Hepatocyte (in vitro differentiated cells): ENCODE results near the gene KMT5C. TPM values are rescaled to one million over a fixed set of nuclear protein-coding genes. Genes with fewer than 3 reads are reported as not detected.

Experiments
- DNase-seq: peaks from one replicate; pipeline ENCODE4 v3.0.0-alpha.2; 2016; ENCODE audit warnings: low spot score
- H2AFZ ChIP-seq: fragments of 200-600 bp; sonication (generic); 2 replicates; pipeline ENCODE4 v1.6.0; 2016; ENCODE audit warnings: antibody characterized with exemption, mild to moderate bottlenecking
- H3K27ac ChIP-seq: fragments of 200-600 bp; sonication (generic); 2 replicates; pipeline ENCODE4 v1.5.1; 2016; ENCODE audit warnings: mild to moderate bottlenecking
- H3K27me3 ChIP-seq: fragments of 200-600 bp; sonication (generic); 2 replicates; pipeline ENCODE4 v1.6.1; 2016
- H3K36me3 ChIP-seq: fragments of 200-600 bp; sonication (generic); replicated peaks from 2 replicates; pipeline ENCODE4 v1.5.1; 2016; ENCODE audit warnings: low read depth; ENCODE audit not compliant: insufficient read depth
- H3K4me1 ChIP-seq: fragments of 200-600 bp; sonication (generic); 2 replicates; pipeline ENCODE4 v1.5.1; 2016; ENCODE audit warnings: mild to moderate bottlenecking, moderate library complexity; ENCODE audit not compliant: insufficient read depth
- H3K4me2 ChIP-seq: fragments of 200-600 bp; sonication (generic); 2 replicates; pipeline ENCODE4 v1.6.0; 2016
- H3K4me3 ChIP-seq: fragments of 200-600 bp; sonication (generic); 2 replicates; pipeline ENCODE4 v1.5.1; 2016; ENCODE audit warnings: mild to moderate bottlenecking
- H3K79me2 ChIP-seq: fragments of 200-600 bp; sonication (generic); 2 replicates; pipeline ENCODE4 v1.6.0; 2017; ENCODE audit warnings: mild to moderate bottlenecking
- H3K9me2 ChIP-seq: fragments of 200-600 bp; sonication (generic); replicated peaks from 2 replicates; pipeline ENCODE4 v1.6.0; 2017; ENCODE audit warnings: mild to moderate bottlenecking; ENCODE audit not compliant: insufficient read depth
- H3K9me3 ChIP-seq: fragments of 200-600 bp; sonication (generic); 2 replicates; pipeline ENCODE4 v1.5.1; 2016; ENCODE audit warnings: low read depth, mild to moderate bottlenecking
- H4K20me1 ChIP-seq: fragments of 200-600 bp; sonication (generic); 2 replicates; pipeline ENCODE4 v1.6.0; 2016; ENCODE audit warnings: mild to moderate bottlenecking; ENCODE audit not compliant: insufficient read depth, poor library complexity, severe bottlenecking
- EZH2 ChIP-seq: fragments of 200-600 bp; sonication (generic); IDR thresholded peaks from 2 replicates; pipeline ENCODE4 v1.6.1; 2016; ENCODE audit warnings: antibody characterized with exemption, mild to moderate bottlenecking, borderline replicate concordance
- EZH2phosphoT487 ChIP-seq: fragments of 200-600 bp; sonication (generic); IDR thresholded peaks from one replicate; pipeline ENCODE4 v1.6.1; 2018; ENCODE audit warnings: antibody characterized with exemption, mild to moderate bottlenecking, low read depth, moderate library complexity; ENCODE audit not compliant: unreplicated experiment, severe bottlenecking
- WGBS: methylation state at CpG from one replicate; pipeline ENCODE4 v1.1.6; 2016; ENCODE audit warnings: low lambda C conversion rate; ENCODE audit errors: missing lambda C conversion rate; 5-methylcytosine and 5-hydroxymethylcytosine counted together
- polyA plus RNA-seq: library from polyadenylated mRNA; unstranded; fragments of >200 nt; fragmentation: Nextera tagmentation; extraction: Ambion mirVana; gene quantifications from 2 replicates; pipeline ENCODE4 v1.2.1, GENCODE V29; 2016
- total RNA-seq: library from RNA; depleted of rRNA; stranded (reverse); fragments of >200 nt; gene quantifications from 2 replicates; pipeline ENCODE4 v1.2.3, GENCODE V29; 2014
- TF ChIP-seq, protein P1 (sequence below): fragments of 200-600 bp; sonication (generic); IDR thresholded peaks from 2 replicates; pipeline ENCODE4 v1.5.1; 2016; ENCODE audit warnings: antibody characterized with exemption, mild to moderate bottlenecking; ENCODE audit not compliant: poor library complexity

Gene KMT5C
- total and polyA plus RNA-seq, 2 experiments from 2014 or later = 22.8 to 23.6 TPM

DNA sequence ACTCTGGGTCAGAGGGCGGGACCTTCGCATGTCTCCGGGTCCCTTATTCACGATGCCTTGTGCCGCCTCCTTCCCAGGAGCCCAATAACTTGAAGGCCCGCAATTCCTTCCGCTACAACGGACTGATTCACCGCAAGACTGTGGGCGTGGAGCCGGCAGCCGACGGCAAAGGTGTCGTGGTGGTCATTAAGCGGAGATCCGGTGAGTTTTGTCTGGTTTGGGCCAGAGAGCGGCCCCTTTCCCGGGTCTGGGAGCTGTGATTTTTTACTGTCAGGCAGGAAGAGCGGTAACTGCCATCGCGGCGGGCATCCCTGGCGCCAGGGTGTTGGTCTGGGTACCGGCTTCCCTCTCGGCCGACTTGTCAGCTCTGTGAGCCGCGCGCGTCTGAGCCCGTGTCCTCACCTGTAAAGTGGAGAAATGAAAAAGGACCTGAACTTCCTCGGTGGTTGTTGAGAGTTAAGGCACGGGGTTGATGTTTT lies 46.9 kb downstream of the KMT5C start:
- no peaks in the 10 kb centered on the region for H3K9me2 ChIP-seq
- no peak overlapping the region for H2AFZ ChIP-seq
- 5% methylated on average over 33 of the region's 33 CpGs for WGBS
- H4K20me1 ChIP-seq = peaks cover 50% of the 10 kb centered on the region
- peaks cover 53% of the 10 kb centered on the region for H3K79me2 ChIP-seq
- peak overlapping the region; percentile 35 for H3K4me3 ChIP-seq
- TF ChIP-seq, protein P1, sequence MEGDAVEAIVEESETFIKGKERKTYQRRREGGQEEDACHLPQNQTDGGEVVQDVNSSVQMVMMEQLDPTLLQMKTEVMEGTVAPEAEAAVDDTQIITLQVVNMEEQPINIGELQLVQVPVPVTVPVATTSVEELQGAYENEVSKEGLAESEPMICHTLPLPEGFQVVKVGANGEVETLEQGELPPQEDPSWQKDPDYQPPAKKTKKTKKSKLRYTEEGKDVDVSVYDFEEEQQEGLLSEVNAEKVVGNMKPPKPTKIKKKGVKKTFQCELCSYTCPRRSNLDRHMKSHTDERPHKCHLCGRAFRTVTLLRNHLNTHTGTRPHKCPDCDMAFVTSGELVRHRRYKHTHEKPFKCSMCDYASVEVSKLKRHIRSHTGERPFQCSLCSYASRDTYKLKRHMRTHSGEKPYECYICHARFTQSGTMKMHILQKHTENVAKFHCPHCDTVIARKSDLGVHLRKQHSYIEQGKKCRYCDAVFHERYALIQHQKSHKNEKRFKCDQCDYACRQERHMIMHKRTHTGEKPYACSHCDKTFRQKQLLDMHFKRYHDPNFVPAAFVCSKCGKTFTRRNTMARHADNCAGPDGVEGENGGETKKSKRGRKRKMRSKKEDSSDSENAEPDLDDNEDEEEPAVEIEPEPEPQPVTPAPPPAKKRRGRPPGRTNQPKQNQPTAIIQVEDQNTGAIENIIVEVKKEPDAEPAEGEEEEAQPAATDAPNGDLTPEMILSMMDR = no peak
- TF ChIP-seq EZH2 (no peak), EZH2phosphoT487 (no peak)
- peak overlapping the region; percentile 100 for H3K4me2 ChIP-seq
- H3K27me3 ChIP-seq = no peaks in the 10 kb centered on the region
- DNase-seq = no peak
- H3K4me1 ChIP-seq = peaks cover 38% of the 10 kb centered on the region
- no peaks in the 10 kb centered on the region for H3K36me3 ChIP-seq
- H3K27ac ChIP-seq = peak overlapping the region; percentile 56
- H3K9me3 ChIP-seq = no peaks in the 10 kb centered on the region

DNA sequence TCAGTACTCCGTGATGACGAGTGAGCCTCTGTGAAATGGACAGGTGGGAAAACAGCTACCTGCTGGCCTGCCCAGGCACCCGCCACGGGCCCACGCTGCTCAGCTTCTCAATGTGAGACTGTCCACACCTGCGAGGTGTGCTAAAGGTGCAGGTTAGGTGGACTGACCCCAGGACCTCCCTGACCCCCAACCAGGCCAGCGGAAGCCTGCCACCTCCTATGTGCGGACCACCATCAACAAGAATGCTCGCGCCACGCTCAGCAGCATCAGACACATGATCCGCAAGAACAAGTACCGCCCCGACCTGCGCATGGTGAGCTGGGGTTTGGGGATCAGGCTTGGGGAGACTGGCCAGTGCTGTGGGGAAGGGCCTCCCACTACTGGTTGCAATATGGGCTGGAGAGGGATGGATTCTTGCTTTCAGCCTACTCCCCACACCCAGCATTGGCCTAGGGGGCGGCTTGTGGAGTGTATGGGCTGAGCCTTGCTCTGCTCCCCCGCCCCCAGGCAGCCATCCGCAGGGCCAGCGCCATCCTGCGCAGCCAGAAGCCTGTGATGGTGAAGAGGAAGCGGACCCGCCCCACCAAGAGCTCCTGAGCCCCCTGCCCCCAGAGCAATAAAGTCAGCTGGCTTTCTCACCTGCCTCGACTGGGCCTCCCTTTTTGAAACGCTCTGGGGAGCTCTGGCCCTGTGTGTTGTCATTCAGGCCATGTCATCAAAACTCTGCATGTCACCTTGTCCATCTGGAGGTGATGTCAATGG lies 48.2 kb downstream of the KMT5C start:
- WGBS = 93% methylated on average over 24 of the region's 24 CpGs
- Histone ChIP-seq H4K20me1 (peaks cover 50% of the 10 kb centered on the region), H3K79me2 (peaks cover 43% of the 10 kb centered on the region), H3K27me3 (no peaks in the 10 kb centered on the region), H3K4me3 (no peak overlapping the region), H3K4me2 (peak overlapping the region; percentile 100), H2AFZ (no peak overlapping the region), H3K9me2 (no peaks in the 10 kb centered on the region), H3K36me3 (no peaks in the 10 kb centered on the region), H3K9me3 (no peaks in the 10 kb centered on the region), H3K4me1 (peaks cover 37% of the 10 kb centered on the region), H3K27ac (no peak overlapping the region)
- TF ChIP-seq, protein P1 = no peak
- no peak for TF ChIP-seq EZH2phosphoT487
- no peak for TF ChIP-seq EZH2
- no peak for DNase-seq

DNA sequence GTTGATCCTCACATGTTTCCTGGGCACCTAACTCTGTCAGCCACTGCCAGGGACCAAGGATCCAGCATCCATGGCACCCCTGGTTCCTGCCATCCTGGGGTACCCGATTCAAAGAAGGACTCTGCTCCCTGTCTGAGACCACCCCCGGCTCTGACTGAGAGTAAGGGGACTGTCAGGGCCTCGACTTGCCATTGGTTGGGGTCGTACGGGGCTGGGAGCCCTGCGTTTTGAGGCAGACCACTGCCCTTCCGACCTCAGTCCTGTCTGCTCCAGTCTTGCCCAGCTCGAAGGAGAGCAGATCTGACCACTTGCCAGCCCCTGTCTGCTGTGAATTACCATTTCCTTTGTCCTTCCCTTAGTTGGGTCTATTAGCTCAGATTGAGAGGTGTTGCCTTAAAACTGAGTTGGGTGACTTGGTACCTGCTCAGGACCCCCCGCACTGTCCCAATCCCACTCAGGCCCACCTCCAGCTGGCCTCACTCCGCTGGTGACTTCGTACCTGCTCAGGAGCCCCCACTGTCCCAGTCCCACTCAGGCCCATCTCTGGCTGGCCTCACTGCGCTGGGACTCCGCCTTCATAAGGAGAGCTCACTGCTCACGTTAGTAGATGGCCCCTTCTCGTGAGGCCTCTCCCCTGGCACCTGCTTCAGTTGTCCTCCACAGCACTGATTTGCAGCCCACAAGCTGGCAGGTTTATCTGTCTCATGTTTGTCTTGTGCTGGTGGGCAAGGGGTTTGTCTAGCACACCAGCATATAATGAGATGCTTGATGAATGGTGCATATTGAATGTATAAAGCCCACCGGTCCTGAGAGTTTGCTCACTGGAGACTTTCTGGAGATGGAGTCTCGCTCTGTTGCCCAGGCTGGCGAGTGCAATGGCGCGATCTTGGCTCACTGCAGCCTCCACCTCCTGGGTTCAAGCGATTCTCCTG lies 50.0 kb downstream of the KMT5C start:
- Histone ChIP-seq H3K79me2 (peaks cover 38% of the 10 kb centered on the region), H2AFZ (no peak overlapping the region), H3K4me1 (peaks cover 27% of the 10 kb centered on the region), H4K20me1 (peaks cover 50% of the 10 kb centered on the region), H3K4me2 (no peak overlapping the region), H3K9me2 (no peaks in the 10 kb centered on the region), H3K27ac (no peak overlapping the region), H3K27me3 (no peaks in the 10 kb centered on the region), H3K4me3 (no peak overlapping the region), H3K9me3 (no peaks in the 10 kb centered on the region), H3K36me3 (no peaks in the 10 kb centered on the region)
- WGBS = 89% methylated on average over 21 of the region's 21 CpGs
- TF ChIP-seq EZH2phosphoT487 = no peak
- no peak for DNase-seq
